NCI-H2227 (cell line): ENCODE data around the gene PROB1.

Experiments
- DNase-seq: peaks from one replicate; lab custom pipeline; 2025; ENCODE audit not compliant: unreplicated experiment; lab: John Stamatoyannopoulos, UW

PROB1 gene

DNA sequence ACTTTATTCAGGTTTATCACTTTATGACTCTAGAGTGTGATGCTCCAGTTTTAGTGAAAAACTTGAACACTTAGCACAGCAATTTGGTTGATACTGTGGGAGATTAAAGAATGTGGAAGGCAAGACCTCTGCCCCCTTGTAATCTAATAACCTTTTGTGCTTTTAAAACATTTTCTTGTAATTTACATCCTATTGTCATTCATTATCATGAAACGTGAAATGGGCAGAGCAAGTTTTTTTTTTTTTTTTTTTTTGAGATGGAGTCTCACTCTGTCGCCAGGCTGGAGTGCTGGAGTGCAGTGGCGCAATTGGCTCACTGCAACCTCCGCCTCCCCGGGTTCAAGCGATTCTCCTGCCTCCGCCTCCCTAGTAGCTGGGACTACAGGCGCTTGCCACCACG, 51.4 kb downstream of the PROB1 start:
- no peak for DNase-seq

DNA sequence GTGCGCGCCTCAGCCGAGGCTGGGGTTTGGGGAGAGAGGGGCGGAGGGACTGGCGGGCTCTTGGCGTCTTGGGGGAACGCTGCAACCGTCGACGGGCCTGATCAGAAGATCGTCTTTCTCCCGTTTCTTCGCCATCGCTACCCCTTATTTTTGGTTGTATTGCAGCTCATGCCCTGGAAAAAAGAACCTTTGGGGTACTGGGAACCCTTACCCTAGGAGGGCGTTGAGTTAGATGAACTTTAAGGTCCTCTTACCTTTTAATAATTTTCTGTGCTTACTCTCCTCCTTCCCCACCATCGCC, 52.5 kb downstream of the PROB1 start:
- DNase-seq = no peak

DNA sequence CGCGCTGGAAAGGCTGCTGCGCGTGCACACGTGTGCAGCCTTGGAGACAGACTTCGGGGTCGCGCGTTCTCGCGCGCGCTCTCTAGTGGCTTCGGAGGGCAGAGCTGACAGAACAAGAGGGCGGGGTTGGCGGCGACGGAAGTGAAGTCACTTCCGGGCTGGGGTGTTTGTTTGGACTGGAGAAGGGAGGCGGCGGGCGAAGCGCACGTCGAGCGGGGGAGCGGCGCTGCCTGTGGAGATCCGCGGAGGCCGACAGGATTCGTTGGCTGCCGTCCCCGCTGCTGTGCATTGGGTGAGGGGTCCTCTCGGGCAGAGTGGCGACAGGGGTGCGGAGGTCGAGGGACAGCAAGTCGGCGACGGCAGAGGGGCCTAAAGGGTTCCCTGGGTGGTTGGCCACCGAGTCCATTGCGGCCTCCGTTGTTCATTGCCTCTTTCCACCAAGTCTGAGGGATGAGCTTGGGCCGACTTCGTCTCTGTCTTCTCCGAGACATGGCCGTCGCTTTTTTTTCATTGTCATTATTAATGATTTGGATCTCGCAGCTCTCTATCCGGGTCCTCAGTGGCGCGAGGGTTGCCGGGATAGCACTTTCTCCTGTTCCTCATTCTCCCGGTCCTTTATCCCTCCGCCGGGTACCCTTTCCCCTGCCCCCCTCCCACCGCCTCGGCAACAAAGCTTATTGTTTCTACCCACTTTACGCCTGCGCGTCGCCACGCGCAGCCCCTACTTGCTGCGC, 53.0 kb downstream of the PROB1 start, which contains the start of gene PAIP2:
TSS of gene PAIP2 (plus strand) at position 166 of the 734 bp plus-strand sequence. CDS start 21,931 bp downstream, outside the sequence.
- peak; percentile 97 for DNase-seq

DNA sequence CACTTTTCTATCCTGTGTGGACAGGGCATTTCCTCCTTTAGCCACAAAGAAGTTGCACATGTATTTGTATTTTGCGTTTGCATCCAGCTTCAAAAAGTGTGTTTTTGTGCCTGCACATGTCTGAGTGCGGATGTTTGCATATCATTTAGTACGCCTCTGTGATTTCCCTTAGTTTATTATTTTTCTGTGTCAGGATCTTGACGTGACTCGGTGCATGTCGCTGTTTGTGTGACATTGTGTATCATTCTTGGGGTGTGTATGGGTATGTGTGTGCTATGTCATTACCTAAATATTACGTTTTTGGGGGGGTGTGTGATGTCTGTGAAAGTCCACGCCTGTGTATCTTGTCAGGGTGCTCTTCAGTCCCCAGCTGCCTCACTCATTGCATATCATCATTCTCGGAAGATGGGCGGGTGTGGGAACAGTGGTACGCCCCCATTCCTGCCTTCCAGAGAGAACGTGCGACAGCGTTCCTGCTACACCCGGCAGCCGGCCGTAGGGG, 53.7 kb downstream of the PROB1 start:
- no peak for DNase-seq
